Fibroblast of skin of back (primary cell): Measurements from ENCODE around the gene DISC1.
"Not testable (repeated sequence)": the region's sequence is repeated elsewhere in the genome, so short reads cannot be mapped to it uniquely, and the experiment has no call there.

Source experiments
- DNase-seq: peaks from one replicate; pipeline ENCODE4 v3.0.0-alpha.2; 2013

DISC1 gene

GRCh38 chr1:231705806-231706760 lies 79.5 kb downstream of the DISC1 start:
- DNase-seq: no peak

DNA sequence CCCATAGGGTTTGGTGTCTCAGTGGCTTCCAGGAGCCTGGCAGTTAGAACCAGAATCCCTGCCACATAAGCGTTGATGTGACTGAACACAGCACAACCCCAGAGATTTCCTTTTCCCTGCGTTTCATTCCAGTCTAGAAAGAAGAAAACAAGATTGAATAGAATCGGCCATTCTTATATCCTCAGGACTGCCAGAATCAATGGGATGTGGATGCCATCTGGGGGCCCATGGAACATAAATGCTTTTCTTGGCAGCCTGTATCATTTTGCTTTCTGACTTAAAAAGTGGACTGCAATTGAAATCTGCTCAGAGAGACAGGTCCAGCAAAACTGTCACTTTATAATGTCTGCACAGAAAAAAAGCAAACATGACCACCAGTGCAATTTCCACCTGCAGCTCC lies 80.3 kb downstream of the DISC1 start:
- DNase-seq: no peak

DNA sequence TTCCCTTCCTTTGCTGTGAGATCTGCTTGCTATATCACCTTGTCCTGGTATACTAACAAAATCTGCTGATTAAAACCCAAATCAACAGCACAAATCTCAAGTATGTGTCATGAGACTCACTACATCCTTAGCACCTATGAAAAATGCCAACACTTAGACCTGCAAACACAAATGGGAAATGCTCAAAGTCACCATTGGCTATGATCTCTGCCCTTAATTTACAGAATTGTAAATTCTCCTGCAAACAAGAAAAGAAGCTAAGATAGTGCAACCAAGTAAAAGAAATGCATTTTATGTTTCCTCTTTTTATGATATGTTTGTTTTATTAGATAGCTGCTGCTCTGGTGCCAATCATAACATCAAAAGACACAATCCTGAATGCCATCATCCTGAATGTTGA lies 80.8 kb downstream of the DISC1 start:
- DNase-seq: no peak

GRCh38 chr1:231708394-231708793 lies 81.8 kb downstream of the DISC1 start:
- DNase-seq: no peak

DNA sequence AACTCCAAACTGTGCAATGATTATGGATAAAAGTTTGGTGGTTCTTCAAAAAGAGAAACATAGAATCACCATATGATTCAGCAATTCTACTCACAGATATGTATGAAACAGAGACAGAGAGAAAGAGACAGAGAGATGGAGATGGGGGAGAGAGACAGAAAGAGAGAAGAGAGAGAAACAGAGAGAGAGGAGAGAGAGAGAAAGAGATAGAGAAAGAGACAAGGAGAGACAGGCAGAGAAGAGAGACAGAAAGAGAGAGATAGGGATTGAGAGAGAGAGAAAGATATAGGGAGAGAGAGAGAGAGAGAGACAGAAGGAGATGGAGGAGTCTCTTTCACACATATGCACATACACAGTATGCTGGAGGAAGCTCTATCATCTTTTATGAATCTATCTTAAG lies 87.8 kb downstream of the DISC1 start:
- no peak for DNase-seq

GRCh38 chr1:231715816-231716722 lies 89.5 kb downstream of the DISC1 start:
- DNase-seq: no peak

GRCh38 chr1:231716879-231717278 lies 90.3 kb downstream of the DISC1 start:
- no peak for DNase-seq

GRCh38 chr1:231719485-231720183 lies 93.0 kb downstream of the DISC1 start:
- DNase-seq: no peak

GRCh38 chr1:231720652-231721325 lies 94.2 kb downstream of the DISC1 start:
- no peak for DNase-seq

DNA sequence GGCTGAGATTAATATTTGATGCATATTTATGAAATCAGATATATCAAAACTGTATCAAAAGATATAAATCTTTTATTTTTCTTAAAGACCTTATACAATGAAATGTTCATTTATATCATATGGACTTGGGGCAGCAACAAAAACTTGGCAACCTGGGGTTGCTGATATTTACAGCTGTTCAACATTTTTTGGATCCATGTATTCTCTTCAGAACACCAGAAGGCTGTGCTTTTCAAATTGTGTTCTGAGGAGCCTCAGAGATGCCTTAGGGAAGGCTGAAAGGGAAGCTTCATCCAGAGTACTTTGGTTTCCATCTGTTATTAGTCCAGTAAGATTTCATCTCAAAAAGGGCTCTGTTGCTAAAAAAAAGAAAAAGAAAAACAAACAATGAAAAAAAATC lies 94.8 kb downstream of the DISC1 start:
- no peak for DNase-seq

DNA sequence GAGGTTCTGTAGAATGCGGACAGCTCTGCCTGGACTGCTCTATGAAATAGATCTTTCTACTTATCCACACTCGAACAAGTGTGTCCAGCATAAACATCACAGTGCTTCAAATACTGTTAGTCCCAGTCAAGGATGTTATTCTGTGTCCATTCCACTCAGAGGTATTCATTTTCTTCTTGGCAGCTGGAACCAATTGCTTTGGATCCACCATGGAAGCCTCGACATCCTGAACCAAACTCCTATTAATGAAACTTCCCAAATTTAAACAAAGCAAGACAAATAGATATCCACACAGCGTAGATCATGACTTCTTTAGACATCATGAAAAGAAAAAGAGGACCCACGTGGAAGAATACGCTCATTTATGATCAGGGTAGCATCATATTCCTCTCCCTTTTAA lies 95.8 kb downstream of the DISC1 start:
- no peak for DNase-seq

DNA sequence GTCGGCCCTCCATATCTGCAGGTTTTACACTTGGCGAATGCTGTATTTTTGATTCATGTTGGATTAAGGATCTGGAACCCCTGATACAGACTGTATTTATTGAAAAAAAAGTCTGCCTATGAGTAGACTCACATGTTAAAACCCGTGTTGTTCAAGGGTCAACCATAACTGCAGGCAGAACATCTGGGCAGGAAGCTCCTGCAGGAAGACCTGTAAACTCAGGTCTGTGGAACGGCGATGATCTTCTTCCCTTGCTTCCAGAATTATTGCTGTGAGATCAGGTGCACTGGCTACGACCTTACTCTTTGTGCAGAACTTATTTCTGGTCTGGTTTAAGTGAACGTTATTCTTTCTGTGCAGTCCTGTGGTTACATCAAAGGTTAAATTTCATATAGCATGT lies 96.6 kb downstream of the DISC1 start:
- no peak for DNase-seq

DNA sequence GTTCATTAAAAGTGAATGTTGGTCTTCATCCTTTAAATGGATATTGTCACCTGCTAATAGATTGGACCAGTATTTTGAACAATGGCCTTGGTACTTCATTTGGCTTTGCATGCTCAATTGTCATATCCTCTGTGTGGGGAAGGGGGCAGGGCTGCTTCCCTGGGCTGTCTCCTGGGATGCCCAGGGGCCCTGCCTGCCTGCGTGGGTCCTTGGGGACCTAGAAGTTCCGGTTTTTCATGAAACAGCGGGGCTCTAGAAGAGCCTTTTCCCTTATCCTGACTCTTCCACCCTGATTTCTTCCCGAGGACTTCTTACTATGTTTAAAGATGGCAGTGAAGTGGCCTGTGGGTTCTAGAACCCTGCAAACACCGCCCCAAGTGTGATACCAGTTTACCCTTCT lies 97.5 kb downstream of the DISC1 start:
- DNase-seq: no peak

DNA sequence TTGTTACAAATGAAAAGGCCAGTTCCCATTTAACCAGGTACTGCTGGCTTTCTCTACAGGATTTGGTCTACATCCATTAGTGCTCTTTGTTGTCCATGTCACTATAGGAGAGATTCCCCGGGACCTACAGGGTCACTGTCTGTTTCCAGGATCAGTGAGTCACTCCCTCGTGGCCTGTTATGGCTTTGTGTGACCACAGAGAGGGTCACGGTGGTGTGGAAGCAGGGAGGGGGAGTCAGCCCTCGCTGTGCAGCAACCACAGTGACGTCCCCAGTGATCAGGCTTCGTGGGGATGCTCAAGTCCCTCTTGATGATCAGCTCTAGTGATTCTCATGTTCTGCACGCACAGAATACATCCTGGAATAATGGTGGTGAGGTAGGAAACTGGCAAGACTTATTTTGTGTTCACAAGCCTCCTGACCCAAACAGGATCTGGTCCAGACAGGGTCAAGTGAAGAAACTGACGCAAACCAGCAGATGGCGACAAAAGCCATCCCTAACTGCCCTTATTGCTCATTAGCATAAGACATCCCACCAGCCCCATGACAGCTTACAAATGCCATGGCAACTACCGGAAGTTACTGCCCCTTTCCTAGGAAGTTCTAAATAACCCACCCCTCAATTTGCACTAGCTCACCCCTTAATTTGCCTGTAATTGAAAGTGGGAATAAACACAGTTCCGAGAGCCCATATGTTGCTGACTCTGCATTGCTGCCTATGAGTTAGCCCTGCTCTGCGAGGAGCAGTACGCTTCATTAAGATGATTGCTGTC lies 98.5 kb downstream of the DISC1 start:
- peak; percentile 55 for DNase-seq

DNA sequence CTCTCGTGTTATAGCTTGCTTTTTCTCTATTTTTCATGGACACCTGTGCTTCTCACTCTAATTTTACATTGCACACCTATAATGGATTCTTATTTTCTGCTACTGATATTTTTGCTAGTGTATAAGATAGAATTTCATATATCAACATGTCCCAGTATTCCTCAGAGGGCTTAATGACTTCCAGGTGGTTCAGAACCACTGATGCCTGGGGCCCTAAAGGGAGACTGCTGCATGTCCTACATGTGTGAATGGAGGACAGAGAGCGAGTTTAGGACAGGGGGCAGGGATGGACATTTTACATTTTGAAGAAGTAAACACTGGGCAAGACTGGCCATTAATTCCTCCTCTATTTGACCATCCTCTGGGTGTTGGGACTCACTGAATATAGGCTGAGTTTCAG lies 100.6 kb downstream of the DISC1 start:
- no peak for DNase-seq

- DNase-seq: not testable (repeated sequence)
Measured at GRCh38 chr1:231728987-231729386, 102.4 kb downstream of the DISC1 start.

DNA sequence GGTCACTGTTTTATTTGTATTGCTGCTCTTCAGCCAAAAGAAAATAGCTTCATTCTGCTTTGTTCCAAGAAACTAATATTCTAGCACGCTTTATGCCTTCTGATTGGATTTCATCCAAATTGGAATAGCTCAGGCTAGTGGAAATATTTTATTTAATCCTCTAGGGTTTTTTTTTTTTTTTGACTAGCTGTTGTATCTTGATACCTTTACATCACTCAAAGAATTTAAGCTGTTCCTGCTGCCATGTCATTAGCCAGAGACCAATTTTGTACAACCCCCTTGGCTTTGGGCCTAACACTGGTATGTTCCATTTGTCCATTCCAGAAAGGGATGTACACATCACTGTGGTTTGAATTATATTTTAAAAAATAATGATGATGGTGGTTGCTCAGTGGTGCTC lies 103.0 kb downstream of the DISC1 start:
- DNase-seq: peak; percentile 50

GRCh38 chr1:231731268-231731667 lies 104.7 kb downstream of the DISC1 start:
- no peak for DNase-seq

- DNase-seq: no peak
Measured at GRCh38 chr1:231733063-231733462, 106.5 kb downstream of the DISC1 start.

DNA sequence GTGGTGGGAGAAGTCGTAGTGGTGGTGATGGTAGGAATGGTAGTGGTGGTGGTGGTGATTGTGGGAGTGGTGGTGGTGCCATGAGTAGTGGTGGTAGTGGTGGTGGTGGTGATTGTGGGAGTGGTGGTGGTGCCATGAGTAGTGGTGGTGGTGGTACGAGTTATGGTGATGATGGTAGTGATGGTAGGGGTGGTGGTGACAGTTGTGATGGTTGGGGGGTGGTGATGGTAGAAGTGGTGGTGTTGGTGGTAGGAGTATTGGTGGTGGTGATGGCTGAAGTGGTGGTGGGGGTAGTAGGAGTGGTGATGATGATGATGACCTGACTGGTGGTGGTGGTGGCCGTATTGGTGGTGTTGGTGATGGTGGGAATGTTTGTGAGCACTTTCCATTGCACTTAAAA lies 107.1 kb downstream of the DISC1 start:
- no peak for DNase-seq

DNA sequence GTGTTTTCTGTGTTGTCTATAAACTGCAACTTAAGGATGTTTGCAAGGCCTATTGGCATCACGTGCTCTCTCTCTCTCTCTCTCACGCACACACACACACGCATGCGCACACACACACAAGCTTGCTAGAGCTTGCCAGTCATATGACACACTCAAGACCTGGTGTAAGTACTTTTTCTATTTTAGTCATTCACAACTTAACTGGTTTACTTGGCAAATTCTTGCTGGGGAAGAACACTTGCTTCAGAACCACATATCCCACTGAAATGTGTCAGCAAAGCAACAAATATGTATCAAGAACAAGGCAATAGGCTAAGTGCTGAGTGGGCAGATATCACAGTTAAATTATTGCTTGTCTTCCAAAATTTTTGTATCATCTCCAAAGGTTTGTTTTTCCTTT lies 107.8 kb downstream of the DISC1 start:
- no peak for DNase-seq
